HG03565 (cell line): ENCODE results near the gene SYNRG.

Experiments used
- ATAC-seq: cut with Tn5 transposase; IDR thresholded peaks from one replicate; pipeline ENCODE4 v1.9.1; 2021; ENCODE audit warnings: mild to moderate bottlenecking, moderate library complexity; ENCODE audit not compliant: unreplicated experiment

The SYNRG gene

GRCh38 chr17:37506678-37507077, 102.5 kb downstream of the SYNRG start:
- ATAC-seq = no peak

- ATAC-seq = no peak
Observed at GRCh38 chr17:37505333-37505732, 103.9 kb downstream of the SYNRG start.

- ATAC-seq = no peak
Observed at GRCh38 chr17:37503148-37503547, 106.1 kb downstream of the SYNRG start.

GRCh38 chr17:37502009-37502936, 106.9 kb downstream of the SYNRG start:
- ATAC-seq = no peak

- ATAC-seq = no peak
Observed at GRCh38 chr17:37500378-37500777, 108.8 kb downstream of the SYNRG start.

GRCh38 chr17:37494971-37495370, 114.2 kb downstream of the SYNRG start:
- ATAC-seq = no peak

- ATAC-seq = no peak
Observed at GRCh38 chr17:37494401-37494831, 114.8 kb downstream of the SYNRG start.

- no peak for ATAC-seq
Observed at GRCh38 chr17:37493249-37494027, 115.8 kb downstream of the SYNRG start.

- ATAC-seq = no peak
Observed at GRCh38 chr17:37492167-37492566, 117.1 kb downstream of the SYNRG start.

- no peak for ATAC-seq
Observed at GRCh38 chr17:37490638-37491614, 118.3 kb downstream of the SYNRG start.

GRCh38 chr17:37490022-37490587, 119.1 kb downstream of the SYNRG start:
- peak; percentile 23 for ATAC-seq

- ATAC-seq = peak; percentile 49
Observed at GRCh38 chr17:37489197-37490001, 119.8 kb downstream of the SYNRG start, which contains the start of gene DUSP14. DUSP14 (plus strand) TSS chr17:37489891; CDS start chr17:37512273, 22,382 bp downstream.

GRCh38 chr17:37488607-37489196, 120.5 kb downstream of the SYNRG start:
- no peak for ATAC-seq

GRCh38 chr17:37488009-37488604, 121.1 kb downstream of the SYNRG start:
- ATAC-seq = no peak

- ATAC-seq = no peak
Observed at GRCh38 chr17:37485938-37486570, 123.2 kb downstream of the SYNRG start.

GRCh38 chr17:37483311-37484039, 125.7 kb downstream of the SYNRG start:
- ATAC-seq = no peak

GRCh38 chr17:37481001-37481665, 128.1 kb downstream of the SYNRG start:
- ATAC-seq = no peak
